GM18508 (cell line): ENCODE measurements around the gene IQGAP2.
"Not testable (repeated sequence)": the region's sequence is repeated elsewhere in the genome, so short reads cannot be mapped to it uniquely, and the experiment has no call there.

ENCODE experiments used
- ATAC-seq: cut with Tn5 transposase; IDR thresholded peaks from one replicate; pipeline ENCODE4 v1.9.1; 2021; ENCODE audit warnings: moderate number of reproducible peaks; ENCODE audit not compliant: insufficient read depth, unreplicated experiment

Gene IQGAP2

GRCh38 chr5:76677849-76678472, 274.9 kb downstream of the IQGAP2 start:
- ATAC-seq = no peak

- ATAC-seq = no peak
These were observed 276.1 kb downstream of the IQGAP2 start for GRCh38 chr5:76679231-76679630.

- not testable (repeated sequence) for ATAC-seq
These were observed 277.7 kb downstream of the IQGAP2 start for GRCh38 chr5:76680826-76681225.

- ATAC-seq = no peak
These were observed 278.2 kb downstream of the IQGAP2 start for GRCh38 chr5:76681287-76681686.

- no peak for ATAC-seq
These were observed 279.3 kb downstream of the IQGAP2 start for GRCh38 chr5:76682387-76682786.

- no peak for ATAC-seq
These were observed 281.0 kb downstream of the IQGAP2 start for GRCh38 chr5:76683816-76684731.

GRCh38 chr5:76684756-76685519, 281.9 kb downstream of the IQGAP2 start:
- no peak for ATAC-seq

GRCh38 chr5:76685704-76686103, 282.6 kb downstream of the IQGAP2 start:
- no peak for ATAC-seq

- ATAC-seq = no peak
These were observed 285.1 kb downstream of the IQGAP2 start for GRCh38 chr5:76688212-76688611.

GRCh38 chr5:76688836-76689235, 285.8 kb downstream of the IQGAP2 start:
- ATAC-seq = no peak

- no peak for ATAC-seq
These were observed 286.4 kb downstream of the IQGAP2 start for GRCh38 chr5:76689321-76690036.

GRCh38 chr5:76690037-76690679, 287.1 kb downstream of the IQGAP2 start:
- no peak for ATAC-seq

GRCh38 chr5:76690704-76691466, 287.8 kb downstream of the IQGAP2 start:
- ATAC-seq = no peak

GRCh38 chr5:76691467-76692273, 288.6 kb downstream of the IQGAP2 start:
- ATAC-seq = no peak

- no peak for ATAC-seq
These were observed 289.1 kb downstream of the IQGAP2 start for GRCh38 chr5:76692274-76692540.

GRCh38 chr5:76692651-76693050, 289.6 kb downstream of the IQGAP2 start:
- ATAC-seq = no peak

- no peak for ATAC-seq
These were observed 290.1 kb downstream of the IQGAP2 start for GRCh38 chr5:76693141-76693540.

GRCh38 chr5:76694317-76694716, 291.2 kb downstream of the IQGAP2 start:
- no peak for ATAC-seq

GRCh38 chr5:76695346-76695745, 292.3 kb downstream of the IQGAP2 start:
- ATAC-seq = no peak
